Right lobe of liver (tissue), 6 donors: ENCODE results near the gene FOXJ1. TPM values are rescaled to one million over a fixed set of nuclear protein-coding genes. Genes with fewer than 3 reads are reported as not detected.

Experiments
- ATAC-seq, 4 donors: fragments of 200-7000 bp; cut with Tn5 transposase; one replicate each; pipeline ENCODE4 v1.9.1; 2020; ENCODE audit warnings: mild to moderate bottlenecking in 4 of 4, moderate library complexity in 4 of 4
- DNase-seq, 3 donors: peaks; one replicate each; pipeline ENCODE4 v3.0.0-alpha.2; 2020
- H3K27ac ChIP-seq, 3 donors: fragments of 200-600 bp; one replicate each; pipeline ENCODE4 v1.8.0; 2022
- H3K27me3 ChIP-seq, 2 donors: fragments of 200-600 bp; one replicate each; pipeline ENCODE4 v1.8.0; 2022
- H3K36me3 ChIP-seq, 4 donors: fragments of 200-600 bp; sonication (generic) in 1 of 4; one replicate each; pipeline versions ENCODE4 v1.5.1 to v1.8.0; 2017 to 2022; ENCODE audit warnings: control low read depth in 1 of 4
- H3K4me1 ChIP-seq, 4 donors: fragments of 200-600 bp; sonication (generic) in 1 of 4; one replicate each; pipeline versions ENCODE4 v1.5.1 to v1.8.0; 2017 to 2022; ENCODE audit warnings: control low read depth in 1 of 4
- H3K4me3 ChIP-seq, 3 donors: fragments of 200-600 bp; one replicate each; pipeline ENCODE4 v1.8.0; 2022
- H3K9me3 ChIP-seq, 4 donors: fragments of 200-600 bp; sonication (generic) in 1 of 4; one replicate each; pipeline versions ENCODE4 v1.5.1 to v1.8.0; 2017 to 2022; ENCODE audit warnings: control low read depth in 1 of 4
- CTCF ChIP-seq, 4 donors: fragments of 200-600 bp in 3 of 4; fragments of 450-650 bp in 1 of 4; IDR thresholded peaks; one replicate each; pipeline versions ENCODE4 v1.5.1 to v1.8.0; 2016 to 2022; ENCODE audit warnings: antibody characterized with exemption in 4 of 4, mild to moderate bottlenecking in 2 of 4
- POLR2A ChIP-seq: fragments of 450-650 bp; IDR thresholded peaks from one replicate; pipeline ENCODE4 v1.6.1; 2017; ENCODE audit warnings: antibody characterized with exemption, mild to moderate bottlenecking
- WGBS: methylation state at CpG from one replicate; pipeline ENCODE4 v1.1.6; 2018; ENCODE audit warnings: low coverage, low lambda C conversion rate; ENCODE audit not compliant: insufficient coverage; ENCODE audit errors: missing lambda C conversion rate; 5-methylcytosine and 5-hydroxymethylcytosine counted together
- intact Hi-C, 2 donors: fragments of 100-400 bp; cut with DNase I; formaldehyde crosslinking; loops; one replicate each; pipeline versions ENCODE4 v1.11.2 to v1.14.1; 2022
- total RNA-seq, 6 experiments: library from RNA; depleted of rRNA in 2 of 6; stranded (reverse); fragments of >200 nt in 2 of 6; fragmentation: NEBNext Ultra II Directional in 3 of 6; extraction: Animal tissue kit (Norgen Biotek cat#: 25700) in 3 of 6; gene quantifications; one replicate each; pipeline versions ENCODE4 v1.1.0 to v1.2.4, GENCODE V29; 2016 to 2023
- donor health status: DM: no; HTN: yes; CAD: no.
- donor health status: DM: no; HTN: no; CAD: no.
- donor health status: DM: no; HTN: no; CAD: no.
- donor health status: DM: no; HTN: yes; CAD: no.
- donor health status: DM: no; HTN: yes; CAD: no.

The FOXJ1 gene
- total RNA-seq, 6 experiments from 2014 or later = 0.06 to 0.12 (median 0.11) TPM; not detected in 3

- H3K27me3 ChIP-seq = no peaks in the 10 kb centered on the region
- no peak overlapping the region for H3K4me3 ChIP-seq
- 57% methylated on average over 11 of the region's 13 CpGs for WGBS
- H3K27ac ChIP-seq = no peak overlapping the region
- H3K4me1 ChIP-seq = no peaks in the 10 kb centered on the region
- no peaks in the 10 kb centered on the region for H3K9me3 ChIP-seq
- intact Hi-C loops = no loop called here
- H3K36me3 ChIP-seq = no peaks in the 10 kb centered on the region
- peak in 3 of 4 donors; percentile 6 to 10 (median 7) for ATAC-seq
- DNase-seq = no peak
- TF ChIP-seq CTCF (IDR thresholded peaks at IDR 0.05) = no peak
- no peak for TF ChIP-seq POLR2A
Observed at GRCh38 chr17:76130473-76130872, 10.6 kb downstream of the FOXJ1 start.

- peaks cover 0 to 3% (median 0%) of the 10 kb centered on the region in 4 donors for H3K4me1 ChIP-seq
Observed at GRCh38 chr17:76125922-76126321, 15.1 kb downstream of the FOXJ1 start.

GRCh38 chr17:76125391-76125675 lies 15.7 kb downstream of the FOXJ1 start:
- DNase-seq (no peak), ATAC-seq (no peak)
- Histone ChIP-seq H3K4me3 (no peak overlapping the region), H3K36me3 (no peaks in the 10 kb centered on the region), H3K4me1 (peaks cover 0 to 3% (median 0%) of the 10 kb centered on the region in 4 donors), H3K9me3 (no peaks in the 10 kb centered on the region), H3K27me3 (no peaks in the 10 kb centered on the region), H3K27ac (no peak overlapping the region)
- TF ChIP-seq CTCF (IDR thresholded peaks at IDR 0.05) (no peak), POLR2A (no peak)
- intact Hi-C loops = loop anchor here in 1 of 2 donors (10.0 kb wide), 1 partner anchor 49 kb away; no protein-coding TSS in a partner anchor
- 33% methylated on average over 2 of the region's 5 CpGs for WGBS

More at GRCh38 chr17:76125922-76126321, 15.1 kb downstream of the FOXJ1 start:
- Histone ChIP-seq H3K9me3 (no peaks in the 10 kb centered on the region), H3K27me3 (no peaks in the 10 kb centered on the region), H3K36me3 (no peaks in the 10 kb centered on the region), H3K27ac (no peak overlapping the region), H3K4me3 (no peak overlapping the region)
- intact Hi-C loops = loop anchor here in 1 of 2 donors (10.0 kb wide), 1 partner anchor 49 kb away; no protein-coding TSS in a partner anchor
- ATAC-seq (no peak), DNase-seq (no peak)
- WGBS = 89% methylated on average over 1 of the region's 1 CpG
- TF ChIP-seq CTCF (IDR thresholded peaks at IDR 0.05) (no peak), POLR2A (no peak)

GRCh38 chr17:76124582-76125390 lies 16.3 kb downstream of the FOXJ1 start:
- intact Hi-C loops = loop anchor here (5.0 to 10.0 kb wide), 2 partner anchors 50 to 158 kb away; no protein-coding TSS in a partner anchor
- WGBS = 94% methylated on average over 3 of the region's 22 CpGs
- Histone ChIP-seq H3K9me3 (no peaks in the 10 kb centered on the region), H3K27ac (no peak overlapping the region), H3K4me3 (no peak overlapping the region), H3K4me1 (peaks cover 0 to 3% (median 0%) of the 10 kb centered on the region in 4 donors), H3K27me3 (no peaks in the 10 kb centered on the region), H3K36me3 (no peaks in the 10 kb centered on the region)
- no peak for DNase-seq
- TF ChIP-seq POLR2A (no peak), CTCF (IDR thresholded peaks at IDR 0.05) (no peak)
- no peak for ATAC-seq
